Pancreas (tissue), 10 donors: ENCODE measurements around the gene TTC5. TPM values are rescaled to one million over a fixed set of nuclear protein-coding genes. Genes with fewer than 3 reads are reported as not detected.

ENCODE experiments used
- ATAC-seq, 4 donors: fragments of 200-7000 bp; cut with Tn5 transposase; one replicate each; pipeline versions ENCODE4 v1.8.0 to v1.9.1; 2020; ENCODE audit warnings: mild to moderate bottlenecking in 4 of 4, moderate library complexity in 4 of 4
- DNase-seq, 6 donors: peaks; one replicate each; pipeline ENCODE4 v3.0.0-alpha.2; 2020
- FAIRE-seq: peaks from 2 replicates; lab custom pipeline; 2012; peaks lifted over from hg19 to GRCh38; lab: Jason Lieb, UNC
- H3K27ac ChIP-seq, 4 donors: fragments of 200-600 bp; sonication (generic); 1 replicate in 3 of 4; 2 replicates in 1 of 4; pipeline versions ENCODE4 v1.5.0 to v1.8.0; 2020
- H3K27me3 ChIP-seq, 4 donors: fragments of 200-600 bp; one replicate each; pipeline ENCODE4 v1.8.0; 2021
- H3K36me3 ChIP-seq, 3 donors: fragments of 200-600 bp; sonication (generic) in 1 of 3; one replicate each; pipeline versions ENCODE4 v1.5.0 to v1.8.0; 2020 to 2021
- H3K4me1 ChIP-seq, 3 donors: fragments of 200-600 bp; one replicate each; pipeline ENCODE4 v1.8.0; 2021
- H3K4me3 ChIP-seq, 4 donors: fragments of 200-600 bp; sonication (generic) in 2 of 4; one replicate each; pipeline versions ENCODE4 v1.5.0 to v1.8.0; 2020 to 2021
- H3K9me3 ChIP-seq, 4 donors: fragments of 200-600 bp; one replicate each; pipeline ENCODE4 v1.8.0; 2021
- CTCF ChIP-seq, 4 donors: fragments of 200-600 bp; sonication (generic) in 3 of 4; IDR thresholded peaks; one replicate each; pipeline versions ENCODE4 v1.5.0 to v1.8.0; 2021; ENCODE audit warnings: antibody characterized with exemption in 4 of 4
- WGBS, 2 donors: extraction: QIAGEN DNeasy Blood & Tissue Kit; methylation state at CpG; one replicate each; pipeline ENCODE4 v1.1.7; 2013; 5-methylcytosine and 5-hydroxymethylcytosine counted together
- intact Hi-C, 3 donors: fragments of 100-400 bp; cut with DNase I; formaldehyde crosslinking; loops; one replicate each; pipeline versions ENCODE4 v1.11.1 to v1.14.2; 2022
- polyA plus RNA-seq, 2 donors: library from polyadenylated mRNA; stranded (reverse); fragments of 200-250 nt; gene quantifications; one replicate each; pipeline ENCODE4 v1.2.3, GENCODE V29; 2013
- total RNA-seq, 6 donors: library from RNA; stranded (reverse); fragmentation: NEBNext Ultra II Directional in 4 of 6; extraction: Animal tissue kit (Norgen Biotek cat#: 25700) in 4 of 6; gene quantifications; one replicate each; pipeline versions ENCODE4 v1.2.1 to v1.2.4, GENCODE V29; 2021 to 2023
- donor health status: healthy with polysubstance abuse.
- donor health status: DM: no; HTN: no; CAD: no; lungs with moderate emphysema.
- donor health status: DM: no; HTN: no; CAD: no.
- donor health status: control.
- donor health status: control.
- donor health status: Bipolar disorder and iron deficiency.
- donor health status: DM: yes; HTN: yes; CAD: no.
- donor health status: DM: no; HTN: no; CAD: no.
- donor health status: DM: no; HTN: no; CAD: no.
- donor health status: DM: yes; HTN: yes; CAD: no.

The TTC5 gene
- total and polyA plus RNA-seq, 8 donors = 3.7 to 12.9 (median 7.3) TPM

- no peak for FAIRE-seq
- intact Hi-C loops = loop anchor here in 1 of 3 donors (10.0 kb wide), 1 partner anchor 124 kb away; the partner anchor contains the start of genes APEX1 and OSGEP
- H3K36me3 ChIP-seq = peaks cover 0 to 12% (median 2%) of the 10 kb centered on the region in 3 donors
- H3K4me3 ChIP-seq = no peak overlapping the region
- no peaks in the 10 kb centered on the region for H3K27me3 ChIP-seq
- DNase-seq = no peak
- WGBS, 2 donors = 11 to 13% methylated on average over 2 of the region's 2 CpGs
- ATAC-seq = no peak
- H3K4me1 ChIP-seq = peaks cover 3 to 6% (median 5%) of the 10 kb centered on the region in 3 donors
- TF ChIP-seq CTCF (IDR thresholded peaks at IDR 0.05) = no peak
- H3K9me3 ChIP-seq = no peaks in the 10 kb centered on the region
- H3K27ac ChIP-seq = no peak overlapping the region
Observed at GRCh38 chr14:20331053-20331613, 25.4 kb upstream of the TTC5 start.

GRCh38 chr14:20329355-20329754 lies 23.6 kb upstream of the TTC5 start:
- TF ChIP-seq CTCF (IDR thresholded peaks at IDR 0.05) = no peak
- H3K27ac ChIP-seq = no peak overlapping the region
- DNase-seq = no peak
- no peak for FAIRE-seq
- no peaks in the 10 kb centered on the region for H3K9me3 ChIP-seq
- no peak for ATAC-seq
- intact Hi-C loops = loop anchor here (10.0 kb wide), 2 partner anchors 75 to 275 kb away; no protein-coding TSS in a partner anchor
- WGBS, 2 donors = 47 to 63% methylated on average over 2 of the region's 2 CpGs
- H3K4me3 ChIP-seq = no peak overlapping the region
- peaks cover 3 to 6% (median 5%) of the 10 kb centered on the region in 3 donors for H3K4me1 ChIP-seq
- no peaks in the 10 kb centered on the region for H3K27me3 ChIP-seq
- peaks cover 0 to 23% (median 6%) of the 10 kb centered on the region in 3 donors for H3K36me3 ChIP-seq

GRCh38 chr14:20328705-20329104 lies 23.0 kb upstream of the TTC5 start:
- TF ChIP-seq CTCF (IDR thresholded peaks at IDR 0.05) = no peak
- WGBS, 2 donors = 40% methylated on average over 2 of the region's 2 CpGs
- intact Hi-C loops = loop anchor here (10.0 kb wide), 2 partner anchors 76 to 276 kb away; no protein-coding TSS in a partner anchor
- Histone ChIP-seq H3K4me1 (peaks cover 3 to 5% (median 3%) of the 10 kb centered on the region in 3 donors), H3K4me3 (no peak overlapping the region), H3K36me3 (peaks cover 0 to 28% (median 6%) of the 10 kb centered on the region in 3 donors), H3K27ac (no peak overlapping the region), H3K27me3 (no peaks in the 10 kb centered on the region), H3K9me3 (no peaks in the 10 kb centered on the region)
- no peak for FAIRE-seq
- no peak for ATAC-seq
- no peak for DNase-seq

GRCh38 chr14:20327005-20327869 lies 21.5 kb upstream of the TTC5 start:
- peak; percentile 25 to 66 (median 60) for TF ChIP-seq CTCF (IDR thresholded peaks at IDR 0.05)
- DNase-seq = no peak
- intact Hi-C loops = loop anchor here (10.0 kb wide), 2 partner anchors 78 to 278 kb away; no protein-coding TSS in a partner anchor
- Histone ChIP-seq H3K4me1 (peaks cover 0 to 3% (median 3%) of the 10 kb centered on the region in 3 donors), H3K27me3 (no peaks in the 10 kb centered on the region), H3K4me3 (no peak overlapping the region), H3K36me3 (peaks cover 0 to 28% (median 6%) of the 10 kb centered on the region in 3 donors), H3K9me3 (no peaks in the 10 kb centered on the region), H3K27ac (no peak overlapping the region)
- FAIRE-seq = peak; percentile 96
- WGBS, 2 donors = 29 to 35% methylated on average over 8 of the region's 8 CpGs
- peak; percentile 69 to 88 (median 84) for ATAC-seq
